GM18519 (cell line): Measurements from ENCODE around the gene NUP85.
"Not testable (repeated sequence)": the region's sequence is repeated elsewhere in the genome, so short reads cannot be mapped to it uniquely, and the experiment has no call there.

ENCODE experiments used
- ATAC-seq: cut with Tn5 transposase; IDR thresholded peaks from one replicate; pipeline ENCODE4 v1.9.1; 2021; ENCODE audit warnings: mild to moderate bottlenecking, moderate library complexity; ENCODE audit not compliant: unreplicated experiment, low FRiP score

Gene NUP85

DNA sequence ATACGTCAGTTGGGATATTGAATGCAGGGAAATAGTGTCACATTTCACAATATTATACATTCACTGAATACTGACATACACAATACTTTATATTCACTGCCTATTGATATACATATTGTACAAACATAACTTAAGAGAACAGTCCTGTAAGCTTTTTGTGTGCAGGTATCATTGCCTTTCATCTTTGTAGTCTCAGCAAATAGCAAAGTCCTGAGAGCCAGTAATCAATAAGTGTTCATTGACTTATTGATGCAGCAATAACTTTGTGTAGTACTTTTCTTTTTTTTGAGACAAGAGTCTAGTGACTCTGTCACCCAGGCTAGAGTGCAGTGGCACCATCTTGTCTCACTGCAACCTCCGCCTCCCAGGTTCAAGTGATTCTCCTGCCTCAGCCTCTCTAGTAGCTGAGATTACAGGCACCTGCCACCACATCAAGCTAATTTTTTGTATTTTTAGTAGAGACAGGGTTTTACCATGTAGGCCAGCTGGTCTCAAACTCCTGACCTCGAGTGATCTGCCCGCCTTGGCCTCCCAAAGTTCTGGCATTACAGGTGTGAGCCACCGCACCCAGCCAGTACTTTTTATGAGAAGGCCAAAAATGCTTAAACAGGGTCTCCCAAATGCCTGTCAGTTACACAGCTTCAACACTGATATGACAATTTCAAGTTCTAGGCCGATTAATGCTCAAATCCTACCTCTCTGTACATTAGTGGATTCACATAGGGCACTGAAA is 5.4 kb upstream of the NUP85 start:
- no peak for ATAC-seq

GRCh38 chr17:75205793-75206163 is 299 bp downstream of the NUP85 start:
- ATAC-seq = no peak

- ATAC-seq = not testable (repeated sequence)
Observed at GRCh38 chr17:75207050-75207407, 1.6 kb downstream of the NUP85 start.

GRCh38 chr17:75207760-75208159 is 2.3 kb downstream of the NUP85 start:
- ATAC-seq = no peak

DNA sequence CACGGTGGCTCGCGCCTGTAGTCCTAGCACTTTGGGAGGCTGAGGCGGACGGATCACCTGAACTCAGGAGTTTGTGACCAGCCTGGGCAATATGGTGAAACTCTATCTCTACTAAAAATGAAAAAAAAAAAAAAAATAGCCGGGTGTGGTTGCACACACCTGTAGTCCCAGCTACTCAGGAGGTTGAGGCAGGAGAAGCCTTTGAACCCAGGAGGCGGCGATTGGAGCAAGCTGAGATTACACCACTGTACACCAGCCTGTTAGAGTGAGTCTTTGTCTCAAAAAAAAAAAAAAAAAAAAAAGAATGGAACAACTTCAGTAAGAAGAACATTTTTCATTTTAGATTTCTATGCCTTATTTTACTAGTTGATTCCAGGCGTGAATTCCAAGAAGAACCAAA is 2.7 kb downstream of the NUP85 start:
- ATAC-seq = no peak

- no peak for ATAC-seq
Observed at GRCh38 chr17:75209061-75209460, 3.6 kb downstream of the NUP85 start.

DNA sequence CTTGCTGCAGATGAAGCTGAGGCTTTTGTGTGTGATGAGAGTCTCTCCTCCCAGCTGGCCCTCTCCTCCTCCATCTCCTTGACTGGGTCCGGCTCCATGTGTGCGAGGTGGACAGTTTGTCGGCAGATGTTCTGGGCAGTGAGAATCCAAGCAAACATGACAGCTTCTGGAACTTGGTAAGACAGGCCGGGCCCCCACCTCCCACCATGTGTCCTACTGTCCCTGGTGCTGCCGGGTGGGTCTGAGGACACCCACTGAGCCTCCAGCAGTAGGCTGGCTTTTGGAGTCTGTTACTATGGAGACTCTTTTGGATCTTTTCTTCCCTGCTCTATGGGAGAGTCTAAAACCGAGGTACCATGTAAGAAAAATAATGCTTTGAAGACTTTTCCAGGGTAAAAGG is 12.7 kb downstream of the NUP85 start:
- no peak for ATAC-seq

DNA sequence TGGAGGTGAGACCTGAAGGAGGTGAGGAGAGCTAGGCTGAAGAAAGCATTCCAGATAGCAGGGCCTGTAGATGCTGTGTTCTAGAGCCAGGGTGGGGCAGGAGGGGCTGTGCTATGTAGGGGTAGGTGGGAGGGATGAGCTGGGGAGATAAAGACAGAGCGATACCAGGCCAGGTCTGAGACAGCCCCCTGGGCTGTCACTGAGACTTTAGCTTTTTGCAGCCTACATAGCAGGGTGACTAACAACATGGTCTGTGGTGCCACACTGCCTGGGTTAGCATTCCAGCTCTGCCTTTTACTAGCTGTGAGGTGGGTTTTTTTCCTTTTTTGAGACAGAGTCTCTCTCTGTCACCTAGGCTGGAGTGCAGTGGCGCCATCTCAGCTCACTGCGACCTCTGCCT is 14.3 kb downstream of the NUP85 start:
- ATAC-seq = no peak

DNA sequence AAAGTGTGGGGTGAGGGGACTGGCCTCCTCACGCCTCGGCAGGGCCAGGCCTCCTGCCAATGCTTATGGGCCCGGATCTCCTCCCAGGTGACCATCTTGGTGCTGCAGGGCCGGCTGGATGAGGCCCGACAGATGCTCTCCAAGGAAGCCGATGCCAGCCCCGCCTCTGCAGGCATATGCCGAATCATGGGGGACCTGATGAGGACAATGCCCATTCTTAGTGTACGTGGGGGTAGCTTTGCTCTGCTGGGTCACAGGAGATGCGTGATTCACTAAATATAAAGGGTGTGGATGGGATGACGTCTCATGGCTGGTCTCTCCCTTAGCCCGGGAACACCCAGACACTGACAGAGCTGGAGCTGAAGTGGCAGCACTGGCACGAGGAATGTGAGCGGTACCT is 19.5 kb downstream of the NUP85 start:
- no peak for ATAC-seq

DNA sequence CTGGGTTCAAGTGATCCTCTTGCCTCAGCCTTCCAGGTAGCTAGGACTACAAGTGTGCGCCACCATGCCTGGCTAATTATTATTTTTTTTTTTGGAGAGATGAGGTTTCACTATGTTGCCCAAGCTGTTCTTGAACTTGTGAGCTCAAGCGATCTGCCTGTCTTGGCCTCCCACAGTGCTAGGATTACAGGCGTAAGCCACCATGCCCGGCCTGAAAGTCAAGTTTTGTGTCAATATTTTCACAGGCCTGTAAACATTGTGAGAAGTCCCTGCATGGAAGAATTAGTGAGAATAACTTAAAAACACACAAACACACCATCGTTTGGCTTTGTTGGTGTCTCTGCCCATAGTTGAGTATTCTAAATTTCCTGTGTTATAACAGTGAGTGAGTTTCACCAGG is 22.2 kb downstream of the NUP85 start:
- no peak for ATAC-seq

- ATAC-seq = no peak
Observed at GRCh38 chr17:75228305-75228704, 22.8 kb downstream of the NUP85 start.

GRCh38 chr17:75228847-75229246 is 23.4 kb downstream of the NUP85 start:
- no peak for ATAC-seq

DNA sequence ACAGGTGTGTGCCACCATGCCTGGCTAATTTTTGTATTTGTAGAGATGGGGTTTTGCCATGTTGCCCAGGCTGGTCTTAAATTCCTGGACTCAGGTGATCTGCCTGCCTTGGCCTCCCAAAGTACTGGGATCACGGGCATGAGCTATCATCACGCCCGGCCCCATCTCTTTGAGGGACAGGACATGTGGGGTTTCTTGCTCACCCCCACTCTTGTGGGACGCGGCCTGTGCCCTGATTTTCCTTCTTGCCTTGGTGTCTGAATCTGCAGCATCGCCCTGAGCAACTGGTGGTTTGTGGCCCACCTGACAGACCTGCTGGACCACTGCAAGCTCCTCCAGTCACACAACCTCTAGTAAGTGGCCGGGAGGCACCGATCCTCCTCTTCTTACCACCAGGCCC is 25.6 kb downstream of the NUP85 start:
- no peak for ATAC-seq

GRCh38 chr17:75231741-75232464 is 26.4 kb downstream of the NUP85 start:
- ATAC-seq = no peak

- ATAC-seq = no peak
Observed at GRCh38 chr17:75232786-75233185, 27.3 kb downstream of the NUP85 start.

DNA sequence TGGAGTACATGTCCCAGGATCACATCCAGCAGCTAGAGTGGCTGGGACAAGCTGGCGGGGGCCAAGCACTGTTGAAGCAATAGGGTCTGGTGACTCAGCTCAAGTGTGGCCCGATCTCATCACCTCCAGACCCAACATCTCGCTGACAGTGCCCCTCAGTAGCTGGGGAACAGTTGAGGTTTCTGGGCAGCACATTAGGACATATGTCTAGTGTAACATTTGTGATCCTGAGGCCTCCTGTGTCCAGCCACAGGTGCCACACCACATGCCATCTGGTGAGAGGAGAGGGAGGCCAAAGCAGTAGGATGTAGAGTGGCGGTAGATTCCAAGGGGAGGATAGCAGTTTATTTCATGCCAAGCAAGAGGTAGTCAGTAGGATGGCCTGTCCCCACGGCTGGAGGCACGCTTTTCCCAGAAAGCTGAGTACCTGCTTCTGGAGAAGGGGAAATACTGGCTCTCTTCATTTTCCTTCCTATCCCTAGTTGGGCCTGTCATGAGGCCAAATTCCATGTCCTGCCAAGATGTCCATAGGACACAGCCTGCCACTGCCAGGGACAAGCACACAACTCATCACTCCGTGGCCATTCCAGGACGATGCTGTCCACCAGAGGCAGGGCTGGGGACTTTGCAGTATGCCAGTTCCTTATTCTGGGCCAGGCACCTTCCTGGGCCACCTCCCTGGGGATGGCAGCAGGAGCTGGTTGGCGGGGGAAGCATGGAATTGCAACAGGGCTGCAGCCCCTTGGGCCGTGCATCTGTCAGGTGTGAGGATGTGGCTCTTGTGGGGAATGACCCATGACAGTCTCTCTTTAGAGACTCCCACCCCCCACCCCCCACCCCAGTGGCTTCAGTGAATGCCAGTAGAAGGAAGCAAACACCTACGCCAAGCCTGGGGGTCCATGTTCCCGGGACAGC is 31.9 kb downstream of the NUP85 start:
- no peak for ATAC-seq

GRCh38 chr17:75238020-75238580 is 32.6 kb downstream of the NUP85 start:
- no peak for ATAC-seq

GRCh38 chr17:75238684-75239191 is 33.3 kb downstream of the NUP85 start:
- ATAC-seq = no peak

GRCh38 chr17:75239214-75239613 is 33.7 kb downstream of the NUP85 start:
- ATAC-seq = no peak

DNA sequence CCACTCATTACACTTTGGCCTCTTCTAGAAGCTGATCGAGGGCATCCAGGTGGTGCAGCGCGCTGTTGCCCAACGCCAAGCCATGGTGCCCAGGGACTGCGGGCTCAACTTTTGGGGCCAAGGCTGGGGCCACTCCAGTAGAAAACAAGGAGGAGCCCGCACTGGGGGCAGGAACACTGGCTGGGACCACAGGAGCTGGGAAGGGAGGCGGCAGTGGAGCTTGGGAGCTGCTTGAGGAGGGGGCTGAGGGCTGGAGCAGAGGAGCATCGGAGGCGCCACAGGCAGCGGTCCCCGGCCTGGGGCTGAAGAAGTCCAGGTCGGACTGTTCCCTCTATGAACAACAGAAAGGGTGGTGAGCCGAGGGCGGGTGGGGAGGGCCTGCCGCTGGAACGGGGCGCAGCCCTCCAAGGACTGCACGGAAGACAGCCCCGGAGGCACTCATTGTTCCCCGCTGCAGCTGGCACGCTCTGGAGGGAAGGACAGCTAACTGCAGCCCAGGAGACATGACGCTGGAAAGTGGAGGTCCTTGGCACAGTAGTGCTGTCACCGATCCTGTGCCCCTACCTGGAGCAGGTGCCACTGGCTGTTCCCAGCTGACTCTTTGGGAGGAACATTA is 34.4 kb downstream of the NUP85 start:
- ATAC-seq = no peak
